ENCODE results near the gene DCDC2B. TPM values are rescaled to one million over a fixed set of nuclear protein-coding genes. Genes with fewer than 3 reads are reported as not detected.
A peak's percentile ranks its signal among the peaks of the same experiment; 100 is the strongest.

Gene DCDC2B
- polyA plus RNA-seq, 2 donors = 0.06 TPM; not detected in 1

GRCh38 chr1:32180186-32181060, 28.5 kb upstream of the DCDC2B start:
- Histone ChIP-seq H3K9me3 (ENCODE audit: control insufficient read depth in 2 of 2, insufficient read depth in 1 of 2, low read depth in 1 of 2, low read length in 1 of 2) (no peaks in the 10 kb centered on the region), H3K36me3 (ENCODE audit: control insufficient read depth in 2 of 2, insufficient read depth in 2 of 2, low read length in 1 of 2) (peaks cover 7 to 12% of the 10 kb centered on the region in 2 donors), H3K4me3 (ENCODE audit: low read depth in 1 of 2, low read length in 2 of 2) (peak overlapping the region; percentile 54 to 74), H3K27me3 (ENCODE audit: control insufficient read depth in 1 of 2, insufficient read depth in 2 of 2, low read length in 2 of 2) (no peaks in the 10 kb centered on the region), H3K4me1 (ENCODE audit: control insufficient read depth in 2 of 2, insufficient read depth in 2 of 2, low read length in 1 of 2) (peaks cover 0 to 10% of the 10 kb centered on the region in 2 donors), H3K27ac (ENCODE audit: low read depth in 2 of 2, low read length in 1 of 2) (peak overlapping the region; percentile 93 to 99)
- 3 to 4% methylated on average over 36 of the region's 36 CpGs for WGBS, 2 donors

- 61% methylated on average over 9 of the region's 9 CpGs for WGBS, 2 donors
- peak overlapping the region in 1 of 2 donors; percentile 54 for H3K4me3 ChIP-seq (ENCODE audit: low read depth in 1 of 2, low read length in 2 of 2)
These were observed 27.8 kb upstream of the DCDC2B start for GRCh38 chr1:32181065-32181464.

GRCh38 chr1:32181563-32181962, 27.3 kb upstream of the DCDC2B start:
- no peak overlapping the region for H3K4me3 ChIP-seq (ENCODE audit: low read depth in 1 of 2, low read length in 2 of 2)
- H3K27me3 ChIP-seq (ENCODE audit: control insufficient read depth in 1 of 2, insufficient read depth in 2 of 2, low read length in 2 of 2) = no peaks in the 10 kb centered on the region
- H3K36me3 ChIP-seq (ENCODE audit: control insufficient read depth in 2 of 2, insufficient read depth in 2 of 2, low read length in 1 of 2) = peaks cover 7 to 15% of the 10 kb centered on the region in 2 donors
- peak overlapping the region in 1 of 2 donors; percentile 15 for H3K27ac ChIP-seq (ENCODE audit: low read depth in 2 of 2, low read length in 1 of 2)
- no peaks in the 10 kb centered on the region for H3K9me3 ChIP-seq (ENCODE audit: control insufficient read depth in 2 of 2, insufficient read depth in 1 of 2, low read depth in 1 of 2, low read length in 1 of 2)
- WGBS, 2 donors = 61 to 77% methylated on average over 5 of the region's 5 CpGs
- H3K4me1 ChIP-seq (ENCODE audit: control insufficient read depth in 2 of 2, insufficient read depth in 2 of 2, low read length in 1 of 2) = peaks cover 0 to 10% of the 10 kb centered on the region in 2 donors

More at GRCh38 chr1:32181065-32181464, 27.8 kb upstream of the DCDC2B start:
- H3K27me3 ChIP-seq (ENCODE audit: control insufficient read depth in 1 of 2, insufficient read depth in 2 of 2, low read length in 2 of 2) = no peaks in the 10 kb centered on the region
- peaks cover 0 to 10% of the 10 kb centered on the region in 2 donors for H3K4me1 ChIP-seq (ENCODE audit: control insufficient read depth in 2 of 2, insufficient read depth in 2 of 2, low read length in 1 of 2)
- H3K27ac ChIP-seq (ENCODE audit: low read depth in 2 of 2, low read length in 1 of 2) = peak overlapping the region; percentile 41 to 54
- H3K36me3 ChIP-seq (ENCODE audit: control insufficient read depth in 2 of 2, insufficient read depth in 2 of 2, low read length in 1 of 2) = peaks cover 7 to 13% of the 10 kb centered on the region in 2 donors
- no peaks in the 10 kb centered on the region for H3K9me3 ChIP-seq (ENCODE audit: control insufficient read depth in 2 of 2, insufficient read depth in 1 of 2, low read depth in 1 of 2, low read length in 1 of 2)

GRCh38 chr1:32182060-32182459, 26.8 kb upstream of the DCDC2B start:
- peaks cover 7 to 15% of the 10 kb centered on the region in 2 donors for H3K36me3 ChIP-seq (ENCODE audit: control insufficient read depth in 2 of 2, insufficient read depth in 2 of 2, low read length in 1 of 2)
- peaks cover 0 to 10% of the 10 kb centered on the region in 2 donors for H3K4me1 ChIP-seq (ENCODE audit: control insufficient read depth in 2 of 2, insufficient read depth in 2 of 2, low read length in 1 of 2)
- peak overlapping the region in 1 of 2 donors; percentile 30 for H3K27ac ChIP-seq (ENCODE audit: low read depth in 2 of 2, low read length in 1 of 2)

GRCh38 chr1:32184650-32185049, 24.2 kb upstream of the DCDC2B start:
- Histone ChIP-seq H3K27ac (ENCODE audit: low read depth in 2 of 2, low read length in 1 of 2) (no peak overlapping the region), H3K4me1 (ENCODE audit: control insufficient read depth in 2 of 2, insufficient read depth in 2 of 2, low read length in 1 of 2) (peaks cover 0 to 10% of the 10 kb centered on the region in 2 donors), H3K27me3 (ENCODE audit: control insufficient read depth in 1 of 2, insufficient read depth in 2 of 2, low read length in 2 of 2) (no peaks in the 10 kb centered on the region), H3K36me3 (ENCODE audit: control insufficient read depth in 2 of 2, insufficient read depth in 2 of 2, low read length in 1 of 2) (peaks cover 13 to 32% of the 10 kb centered on the region in 2 donors), H3K9me3 (ENCODE audit: control insufficient read depth in 2 of 2, insufficient read depth in 1 of 2, low read depth in 1 of 2, low read length in 1 of 2) (no peaks in the 10 kb centered on the region), H3K4me3 (ENCODE audit: low read depth in 1 of 2, low read length in 2 of 2) (no peak overlapping the region)

More at GRCh38 chr1:32182060-32182459, 26.8 kb upstream of the DCDC2B start:
- no peaks in the 10 kb centered on the region for H3K27me3 ChIP-seq (ENCODE audit: control insufficient read depth in 1 of 2, insufficient read depth in 2 of 2, low read length in 2 of 2)
- WGBS, 2 donors = 73 to 75% methylated on average over 6 of the region's 6 CpGs
- H3K4me3 ChIP-seq (ENCODE audit: low read depth in 1 of 2, low read length in 2 of 2) = no peak overlapping the region
- no peaks in the 10 kb centered on the region for H3K9me3 ChIP-seq (ENCODE audit: control insufficient read depth in 2 of 2, insufficient read depth in 1 of 2, low read depth in 1 of 2, low read length in 1 of 2)

GRCh38 chr1:32186077-32186476, 22.8 kb upstream of the DCDC2B start:
- peaks cover 0 to 9% of the 10 kb centered on the region in 2 donors for H3K4me1 ChIP-seq (ENCODE audit: control insufficient read depth in 2 of 2, insufficient read depth in 2 of 2, low read length in 1 of 2)
- H3K27ac ChIP-seq (ENCODE audit: low read depth in 2 of 2, low read length in 1 of 2) = no peak overlapping the region
- peaks cover 23 to 42% of the 10 kb centered on the region in 2 donors for H3K36me3 ChIP-seq (ENCODE audit: control insufficient read depth in 2 of 2, insufficient read depth in 2 of 2, low read length in 1 of 2)
- H3K9me3 ChIP-seq (ENCODE audit: control insufficient read depth in 2 of 2, insufficient read depth in 1 of 2, low read depth in 1 of 2, low read length in 1 of 2) = no peaks in the 10 kb centered on the region
- no peak overlapping the region for H3K4me3 ChIP-seq (ENCODE audit: low read depth in 1 of 2, low read length in 2 of 2)
- H3K27me3 ChIP-seq (ENCODE audit: control insufficient read depth in 1 of 2, insufficient read depth in 2 of 2, low read length in 2 of 2) = no peaks in the 10 kb centered on the region
- 91 to 94% methylated on average over 2 of the region's 2 CpGs for WGBS, 2 donors

- no peak overlapping the region for H3K4me3 ChIP-seq (ENCODE audit: low read depth in 1 of 2, low read length in 2 of 2)
- H3K4me1 ChIP-seq (ENCODE audit: control insufficient read depth in 2 of 2, insufficient read depth in 2 of 2, low read length in 1 of 2) = peaks cover 0 to 5% of the 10 kb centered on the region in 2 donors
- 90 to 91% methylated on average over 2 of the region's 2 CpGs for WGBS, 2 donors
- no peaks in the 10 kb centered on the region for H3K9me3 ChIP-seq (ENCODE audit: control insufficient read depth in 2 of 2, insufficient read depth in 1 of 2, low read depth in 1 of 2, low read length in 1 of 2)
- no peak overlapping the region for H3K27ac ChIP-seq (ENCODE audit: low read depth in 2 of 2, low read length in 1 of 2)
- H3K27me3 ChIP-seq (ENCODE audit: control insufficient read depth in 1 of 2, insufficient read depth in 2 of 2, low read length in 2 of 2) = no peaks in the 10 kb centered on the region
- H3K36me3 ChIP-seq (ENCODE audit: control insufficient read depth in 2 of 2, insufficient read depth in 2 of 2, low read length in 1 of 2) = peaks cover 23 to 42% of the 10 kb centered on the region in 2 donors
These were observed 22.4 kb upstream of the DCDC2B start for GRCh38 chr1:32186491-32186890.

GRCh38 chr1:32187850-32188249, 21.0 kb upstream of the DCDC2B start:
- H3K4me3 ChIP-seq (ENCODE audit: low read depth in 1 of 2, low read length in 2 of 2) = no peak overlapping the region
- no peaks in the 10 kb centered on the region for H3K9me3 ChIP-seq (ENCODE audit: control insufficient read depth in 2 of 2, insufficient read depth in 1 of 2, low read depth in 1 of 2, low read length in 1 of 2)
- H3K36me3 ChIP-seq (ENCODE audit: control insufficient read depth in 2 of 2, insufficient read depth in 2 of 2, low read length in 1 of 2) = peaks cover 33 to 52% of the 10 kb centered on the region in 2 donors
- no peaks in the 10 kb centered on the region for H3K27me3 ChIP-seq (ENCODE audit: control insufficient read depth in 1 of 2, insufficient read depth in 2 of 2, low read length in 2 of 2)
- H3K27ac ChIP-seq (ENCODE audit: low read depth in 2 of 2, low read length in 1 of 2) = no peak overlapping the region
- 95 to 97% methylated on average over 9 of the region's 9 CpGs for WGBS, 2 donors
- no peaks in the 10 kb centered on the region for H3K4me1 ChIP-seq (ENCODE audit: control insufficient read depth in 2 of 2, insufficient read depth in 2 of 2, low read length in 1 of 2)

GRCh38 chr1:32192220-32192948, 16.5 kb upstream of the DCDC2B start:
- Histone ChIP-seq H3K27me3 (ENCODE audit: control insufficient read depth in 1 of 2, insufficient read depth in 2 of 2, low read length in 2 of 2) (no peaks in the 10 kb centered on the region), H3K4me1 (ENCODE audit: control insufficient read depth in 2 of 2, insufficient read depth in 2 of 2, low read length in 1 of 2) (peaks cover 0 to 3% of the 10 kb centered on the region in 2 donors), H3K27ac (ENCODE audit: low read depth in 2 of 2, low read length in 1 of 2) (no peak overlapping the region), H3K4me3 (ENCODE audit: low read depth in 1 of 2, low read length in 2 of 2) (no peak overlapping the region), H3K36me3 (ENCODE audit: control insufficient read depth in 2 of 2, insufficient read depth in 2 of 2, low read length in 1 of 2) (peaks cover 44 to 76% of the 10 kb centered on the region in 2 donors), H3K9me3 (ENCODE audit: control insufficient read depth in 2 of 2, insufficient read depth in 1 of 2, low read depth in 1 of 2, low read length in 1 of 2) (no peaks in the 10 kb centered on the region)
- 92 to 93% methylated on average over 8 of the region's 8 CpGs for WGBS, 2 donors
